ENCODE results near the gene IQSEC3. TPM values are rescaled to one million over a fixed set of nuclear protein-coding genes. Genes with fewer than 3 reads are reported as not detected.

The IQSEC3 gene
- total RNA-seq, 1 experiment from 2014 or later: 0.55 TPM

DNA sequence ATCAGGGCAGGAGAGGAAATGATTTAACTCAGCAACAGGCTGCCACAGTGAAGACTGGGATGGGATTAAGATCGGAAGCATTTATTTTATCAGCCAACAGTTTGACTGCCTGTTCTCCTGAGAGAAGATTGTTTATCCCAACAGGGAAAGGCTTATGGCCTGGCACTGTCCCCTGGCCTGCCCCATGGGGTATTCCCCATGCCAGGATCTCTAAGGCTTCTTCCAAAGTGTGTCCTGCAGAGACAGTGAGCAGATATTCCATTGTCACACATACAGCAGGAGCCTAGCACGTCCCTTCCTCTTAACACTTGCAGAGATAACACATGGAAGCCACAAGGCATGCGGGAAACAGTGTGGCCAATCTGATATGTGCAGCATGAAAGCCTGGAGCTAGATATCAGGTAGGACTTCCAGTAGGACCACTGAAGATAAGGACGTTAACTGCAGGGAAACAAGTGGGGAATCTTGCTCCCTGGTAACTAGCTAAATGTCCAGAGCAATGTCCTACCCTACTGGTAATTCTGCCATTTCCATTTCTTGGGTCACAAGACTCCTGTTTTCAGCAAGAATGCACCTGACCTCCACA lies 48.2 kb downstream of the IQSEC3 start:
- no peak overlapping the region for H4K5ac ChIP-seq (ENCODE audit: insufficient read length, low read depth, low read length)
- peaks cover 2% of the 10 kb centered on the region; the same call in 1 of the 2 replicates for H3K4me1 ChIP-seq (ENCODE audit: insufficient read depth, low read length)
- no peak overlapping the region for H2BK15ac ChIP-seq (ENCODE audit: low read depth, low read length)
- H4K20me1 ChIP-seq (ENCODE audit: control insufficient read depth, insufficient read depth, insufficient read length): no peaks in the 10 kb centered on the region
- no peaks in the 10 kb centered on the region for H3K9me3 ChIP-seq (ENCODE audit: control insufficient read depth, low read depth, low read length)
- no peak overlapping the region for H3K23ac ChIP-seq (ENCODE audit: insufficient read length, low read depth, low read length)
- no peaks in the 10 kb centered on the region for H3K23me2 ChIP-seq (ENCODE audit: insufficient read length, low read depth, low read length, poor library complexity, severe bottlenecking)
- H3K14ac ChIP-seq (ENCODE audit: insufficient read depth, low read length): no peak overlapping the region
- H4K91ac ChIP-seq (ENCODE audit: insufficient read length, low read depth, low read length): no peak overlapping the region
- H2BK5ac ChIP-seq (ENCODE audit: insufficient read length, low read length): no peak overlapping the region
- H3K4me2 ChIP-seq (ENCODE audit: insufficient read depth, insufficient read length, low read length): no peak overlapping the region
- no peak overlapping the region for H3K18ac ChIP-seq (ENCODE audit: insufficient read length, low read depth, low read length)
- Mint-ChIP-seq H3K9me3 (no peaks in the 10 kb centered on the region), H3K36me3 (ENCODE audit: insufficient read depth in 1 of 3, low read depth in 3 of 3) (no peaks in the 10 kb centered on the region), H3K4me1 (peaks cover 24 to 28% of the 10 kb centered on the region in 2 experiments), H3K27ac (no peak overlapping the region), H3K4me3 (no peak overlapping the region), H3K27me3 (ENCODE audit: low read depth) (no peaks in the 10 kb centered on the region; the same call in 1 of the 2 replicates)
- no peaks in the 10 kb centered on the region for H3K79me1 ChIP-seq (ENCODE audit: insufficient read depth, low read depth, low read length, poor library complexity, severe bottlenecking)
- H3K27me3 ChIP-seq (ENCODE audit: insufficient read depth, low read length): no peaks in the 10 kb centered on the region
- no peak overlapping the region for H2AFZ ChIP-seq (ENCODE audit: low read length)
- H3K9ac ChIP-seq (ENCODE audit: extremely low read depth, insufficient read length, low read length): no peak overlapping the region
- no peak for DNase-seq
- H3K4ac ChIP-seq (ENCODE audit: low read depth, low read length): no peak overlapping the region
- WGBS (ENCODE audit: extremely low coverage, insufficient read length, low lambda C conversion rate): no CpG with 5 or more reads among the region's 4 CpGs
- no peak overlapping the region for H4K8ac ChIP-seq (replicated peaks; ENCODE audit: insufficient read length, low read depth, low read length)
- H2BK20ac ChIP-seq (ENCODE audit: low read depth, low read length, poor library complexity, severe bottlenecking): no peak overlapping the region
- H3T11ph ChIP-seq (ENCODE audit: low read length): no peak overlapping the region
- no peak overlapping the region for H3K56ac ChIP-seq (ENCODE audit: insufficient read length, low read depth, low read length)
- TF ChIP-seq CTCF (conservative IDR thresholded peaks at IDR 0.05): no peak
- H3K79me2 ChIP-seq (ENCODE audit: insufficient read depth, low read length): no peaks in the 10 kb centered on the region
- no peak overlapping the region for H2BK120ac ChIP-seq (ENCODE audit: low read depth, low read length, poor library complexity, severe bottlenecking)
- no peak overlapping the region for H2AK5ac ChIP-seq (ENCODE audit: insufficient read length, low read length)
- H2BK12ac ChIP-seq (ENCODE audit: insufficient read length, low read depth, low read length): no peak overlapping the region
- no peak overlapping the region for H3K27ac ChIP-seq (ENCODE audit: insufficient read length, low read depth, low read length)

Measured in H9 (cell line).